Endodermal cell (in vitro differentiated cells): ENCODE data around the gene XIAP. TPM values are rescaled to one million over a fixed set of nuclear protein-coding genes. Genes with fewer than 3 reads are reported as not detected.
"Not testable (repeated sequence)": the region's sequence is repeated elsewhere in the genome, so short reads cannot be mapped to it uniquely, and the experiment has no call there.

ENCODE experiments used
- DNase-seq: peaks from one replicate; pipeline ENCODE4 v3.0.0-alpha.2; 2017
- H3K27ac ChIP-seq: 2 replicates; pipeline ENCODE4 v1.5.1; 2013; ENCODE audit warnings: mild to moderate bottlenecking, low read depth, low read length, moderate library complexity
- H3K27me3 ChIP-seq: 2 replicates; pipeline ENCODE4 v1.6.1; 2013; ENCODE audit warnings: mild to moderate bottlenecking, low read length, moderate library complexity; ENCODE audit not compliant: insufficient read depth, control insufficient read depth, poor library complexity, severe bottlenecking
- H3K36me3 ChIP-seq: 2 replicates; pipeline ENCODE4 v1.7.0; 2013; ENCODE audit warnings: mild to moderate bottlenecking, low read length, moderate library complexity; ENCODE audit not compliant: control insufficient read depth, insufficient read depth
- H3K4me1 ChIP-seq: one replicate; pipeline ENCODE4 v1.7.0; 2013; ENCODE audit warnings: low read length; ENCODE audit not compliant: control insufficient read depth, insufficient read depth
- H3K4me3 ChIP-seq: 2 replicates; pipeline ENCODE4 v1.5.1; 2013; ENCODE audit warnings: mild to moderate bottlenecking, low read length, moderate library complexity
- H3K9ac ChIP-seq: 2 replicates; pipeline ENCODE4 v1.6.1; 2013; ENCODE audit warnings: mild to moderate bottlenecking, low read length, moderate library complexity; ENCODE audit not compliant: poor library complexity, severe bottlenecking; ENCODE audit errors: extremely low read depth
- H3K9me3 ChIP-seq: 2 replicates; pipeline ENCODE4 v1.6.1; 2013; ENCODE audit warnings: mild to moderate bottlenecking, low read length, moderate library complexity; ENCODE audit not compliant: control insufficient read depth
- H3K27ac Mint-ChIP-seq: 2 replicates; pipeline ENCODE4 v1.8.0; 2020; ENCODE audit warnings: mixed read lengths
- H3K27me3 Mint-ChIP-seq: 2 replicates; pipeline ENCODE4 v1.8.0; 2021; ENCODE audit warnings: mild to moderate bottlenecking, mixed read lengths; ENCODE audit not compliant: insufficient read depth
- H3K36me3 Mint-ChIP-seq: 2 replicates; pipeline ENCODE4 v1.8.0; 2020; ENCODE audit warnings: low read depth, mixed read lengths
- H3K4me1 Mint-ChIP-seq: 2 replicates; pipeline ENCODE4 v1.8.0; 2020; ENCODE audit warnings: mixed read lengths
- H3K4me3 Mint-ChIP-seq: 2 replicates; pipeline ENCODE4 v1.8.0; 2020; ENCODE audit warnings: mild to moderate bottlenecking, moderate library complexity, mixed read lengths
- H3K9me3 Mint-ChIP-seq: 2 replicates; pipeline ENCODE4 v1.8.0; 2020; ENCODE audit warnings: mild to moderate bottlenecking, mixed read lengths
- WGBS, 2 experiments: methylation state at CpG; one replicate each; pipeline versions ENCODE4 v1.1.5 to v1.1.7; 2013; ENCODE audit warnings: missing lambda C conversion rate in 2 of 2, mixed read lengths in 1 of 2; ENCODE audit not compliant: insufficient coverage in 1 of 2, insufficient read length in 1 of 2; 5-methylcytosine and 5-hydroxymethylcytosine counted together
- total RNA-seq, 2 donors: library from RNA; stranded (reverse); fragmentation: NEBNext Ultra II Directional in 1 of 2; extraction: Animal tissue kit (Norgen Biotek cat#: 25700) in 1 of 2; gene quantifications; 2 replicates in 1 of 2; 3 replicates in 1 of 2; pipeline ENCODE4 v1.2.1, GENCODE V29; 2021
- TF ChIP-seq, protein P1 (sequence below): fragments of 200-600 bp; sonication (generic); conservative IDR thresholded peaks from 2 replicates; pipeline ENCODE4 v1.5.0; 2021; ENCODE audit warnings: antibody characterized with exemption, mild to moderate bottlenecking

The XIAP gene
- total RNA-seq, 2 donors from 2014 or later: 59.1 to 59.8 TPM

DNA sequence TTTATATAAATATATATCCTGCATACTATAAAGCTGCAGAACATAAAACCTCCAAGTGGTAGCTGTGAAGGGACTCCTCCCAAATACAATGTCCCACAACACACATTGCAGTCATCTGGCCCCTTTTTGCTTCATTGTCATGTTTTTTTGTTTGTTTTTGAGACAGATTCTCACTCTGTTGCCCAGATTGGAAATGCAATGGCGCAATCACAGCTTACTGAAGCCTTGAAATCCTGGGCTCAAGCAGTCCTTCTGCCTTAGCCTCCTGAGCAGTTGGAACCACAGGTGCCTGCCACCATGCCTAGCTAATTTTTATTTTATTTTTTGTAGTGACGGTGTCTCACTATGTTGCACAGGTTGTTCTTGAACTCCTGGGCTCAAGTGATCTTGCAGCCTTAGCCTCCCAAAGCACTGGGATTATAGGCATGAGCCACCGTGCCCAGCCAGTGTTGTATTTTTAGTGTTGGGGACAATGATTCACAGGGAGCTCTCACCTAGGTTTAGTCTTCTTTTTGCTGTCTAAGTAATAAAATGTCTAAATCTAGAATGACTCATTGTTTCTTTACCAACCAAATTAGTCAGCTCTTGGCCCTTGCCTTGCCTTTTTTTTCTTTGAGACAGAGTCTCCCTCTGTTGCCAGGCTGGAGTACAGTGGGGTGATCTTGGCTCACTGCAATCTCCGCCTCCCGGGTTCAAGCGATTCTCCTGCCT, 24.0 kb upstream of the XIAP start:
- Mint-ChIP-seq H3K27ac (no peak overlapping the region), H3K4me3 (no peak overlapping the region), H3K36me3 (no peaks in the 10 kb centered on the region), H3K4me1 (peaks cover 5% of the 10 kb centered on the region), H3K9me3 (peaks cover 25% of the 10 kb centered on the region), H3K27me3 (peaks cover 3% of the 10 kb centered on the region)
- H3K36me3 ChIP-seq: no peaks in the 10 kb centered on the region
- TF ChIP-seq, protein P1, sequence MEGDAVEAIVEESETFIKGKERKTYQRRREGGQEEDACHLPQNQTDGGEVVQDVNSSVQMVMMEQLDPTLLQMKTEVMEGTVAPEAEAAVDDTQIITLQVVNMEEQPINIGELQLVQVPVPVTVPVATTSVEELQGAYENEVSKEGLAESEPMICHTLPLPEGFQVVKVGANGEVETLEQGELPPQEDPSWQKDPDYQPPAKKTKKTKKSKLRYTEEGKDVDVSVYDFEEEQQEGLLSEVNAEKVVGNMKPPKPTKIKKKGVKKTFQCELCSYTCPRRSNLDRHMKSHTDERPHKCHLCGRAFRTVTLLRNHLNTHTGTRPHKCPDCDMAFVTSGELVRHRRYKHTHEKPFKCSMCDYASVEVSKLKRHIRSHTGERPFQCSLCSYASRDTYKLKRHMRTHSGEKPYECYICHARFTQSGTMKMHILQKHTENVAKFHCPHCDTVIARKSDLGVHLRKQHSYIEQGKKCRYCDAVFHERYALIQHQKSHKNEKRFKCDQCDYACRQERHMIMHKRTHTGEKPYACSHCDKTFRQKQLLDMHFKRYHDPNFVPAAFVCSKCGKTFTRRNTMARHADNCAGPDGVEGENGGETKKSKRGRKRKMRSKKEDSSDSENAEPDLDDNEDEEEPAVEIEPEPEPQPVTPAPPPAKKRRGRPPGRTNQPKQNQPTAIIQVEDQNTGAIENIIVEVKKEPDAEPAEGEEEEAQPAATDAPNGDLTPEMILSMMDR: no peak
- DNase-seq: no peak
- H3K4me3 ChIP-seq: no peak overlapping the region
- H3K27me3 ChIP-seq: no peaks in the 10 kb centered on the region
- 90 to 95% methylated on average over 3 to 6 of the region's 6 CpGs for WGBS, 2 experiments
- no peak overlapping the region for H3K9ac ChIP-seq
- no peak overlapping the region for H3K27ac ChIP-seq
- H3K4me1 ChIP-seq: no peaks in the 10 kb centered on the region
- no peaks in the 10 kb centered on the region for H3K9me3 ChIP-seq

DNA sequence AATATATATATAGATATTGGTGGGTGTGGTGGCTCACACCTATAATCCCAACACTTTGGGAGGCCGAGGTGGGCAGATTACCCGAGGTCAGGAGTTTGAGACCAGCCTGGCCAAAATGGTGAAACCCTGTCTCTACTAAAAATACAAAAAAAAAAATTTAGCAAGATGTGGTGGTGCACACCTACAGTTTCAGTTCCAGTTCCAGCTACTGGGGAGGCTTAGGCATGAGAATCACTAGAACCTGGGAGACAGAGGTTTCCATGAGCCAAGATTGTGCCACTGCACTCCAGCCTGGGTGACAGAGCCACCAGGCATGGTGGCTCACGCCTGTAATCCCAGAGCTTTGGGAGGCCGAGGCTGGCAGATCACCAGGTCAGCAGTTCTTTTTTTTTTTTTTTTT, 14.7 kb upstream of the XIAP start:
- H3K9ac ChIP-seq, H3K27ac ChIP-seq, H3K27ac Mint-ChIP-seq, H3K27me3 Mint-ChIP-seq, H3K4me1 Mint-ChIP-seq, H3K36me3 Mint-ChIP-seq, H3K36me3 ChIP-seq, H3K4me3 ChIP-seq, H3K4me1 ChIP-seq, DNase-seq, H3K4me3 Mint-ChIP-seq, H3K9me3 ChIP-seq, H3K27me3 ChIP-seq: not testable (repeated sequence)
- peaks cover 58% of the 10 kb centered on the region for H3K9me3 Mint-ChIP-seq
- WGBS, 2 experiments: 100% methylated on average over 4 of the region's 4 CpGs; no CpG with 5 or more reads in 1 of the 2 experiments

DNA sequence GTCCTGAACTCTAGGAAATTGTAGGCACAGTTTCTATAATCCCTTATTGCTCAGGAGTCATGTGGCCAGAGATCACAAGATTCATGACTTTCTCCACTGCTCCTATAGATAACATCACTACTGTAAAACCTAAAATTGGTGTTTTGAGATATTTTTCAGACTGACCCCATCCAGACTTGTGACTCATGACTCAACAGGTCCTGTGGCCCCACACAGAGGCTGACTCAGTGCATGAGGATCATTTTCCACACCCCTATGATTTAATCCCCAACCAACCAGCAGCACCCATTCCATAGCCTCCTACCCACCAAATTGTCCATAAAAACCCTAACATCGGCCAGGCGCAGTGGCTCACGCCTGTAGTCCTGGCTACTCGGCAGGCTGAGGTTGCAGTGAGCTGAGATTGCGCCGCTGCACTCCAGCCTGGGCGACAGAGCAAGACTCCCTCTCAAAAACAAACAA, 13.2 kb upstream of the XIAP start:
- no peak overlapping the region for H3K9ac ChIP-seq
- TF ChIP-seq, protein P1: no peak
- DNase-seq: no peak
- no peak overlapping the region for H3K27ac ChIP-seq
- no peaks in the 10 kb centered on the region for H3K27me3 ChIP-seq
- no peaks in the 10 kb centered on the region for H3K27me3 Mint-ChIP-seq
- no peaks in the 10 kb centered on the region for H3K36me3 Mint-ChIP-seq
- no peaks in the 10 kb centered on the region for H3K36me3 ChIP-seq
- no peak overlapping the region for H3K4me3 Mint-ChIP-seq
- H3K9me3 ChIP-seq: no peaks in the 10 kb centered on the region
- WGBS, 2 experiments: 92% methylated on average over 7 of the region's 7 CpGs; no CpG with 5 or more reads in 1 of the 2 experiments
- H3K4me3 ChIP-seq: no peak overlapping the region
- H3K4me1 Mint-ChIP-seq: peaks cover 6% of the 10 kb centered on the region
- H3K27ac Mint-ChIP-seq: no peak overlapping the region
- H3K9me3 Mint-ChIP-seq: peaks cover 61% of the 10 kb centered on the region
- no peaks in the 10 kb centered on the region for H3K4me1 ChIP-seq
